ENCODE results near the gene XRCC1.

XRCC1 gene

GRCh38 chr19:43563816-43564457 lies 11.4 kb downstream of the XRCC1 start:
- Histone ChIP-seq H3K36me3 (replicated peaks) (no peaks in the 10 kb centered on the region), H3K4me3 (ENCODE audit: low read depth, low read length) (no peak overlapping the region), H3K27me3 (replicated peaks) (no peaks in the 10 kb centered on the region), H3K27ac (no peak overlapping the region)
- DNase-seq = no peak
- in situ Hi-C loops (cut with HindIII; ENCODE audit: low pct_ligation_motif_present, low sequenced_read_pairs) = no loop called here
- TF ChIP-seq CTCF (IDR thresholded peaks at IDR 0.05; ENCODE audit: low read depth, low read length, missing control alignments) = no peak

GRCh38 chr19:43562698-43563241 lies 12.6 kb downstream of the XRCC1 start:
- Histone ChIP-seq H3K4me3 (ENCODE audit: low read depth, low read length) (peak overlapping the region; percentile 9), H3K27me3 (replicated peaks) (no peaks in the 10 kb centered on the region), H3K27ac (peak overlapping the region; percentile 54), H3K36me3 (replicated peaks) (no peaks in the 10 kb centered on the region)
- peak; percentile 75 for DNase-seq
- in situ Hi-C loops (cut with HindIII; ENCODE audit: low pct_ligation_motif_present, low sequenced_read_pairs) = no loop called here
- TF ChIP-seq CTCF (IDR thresholded peaks at IDR 0.05; ENCODE audit: low read depth, low read length, missing control alignments) = no peak

GRCh38 chr19:43562226-43562697 lies 13.1 kb downstream of the XRCC1 start:
- H3K27me3 ChIP-seq (replicated peaks) = no peaks in the 10 kb centered on the region
- H3K4me3 ChIP-seq (ENCODE audit: low read depth, low read length) = no peak overlapping the region
- no peak for TF ChIP-seq CTCF (IDR thresholded peaks at IDR 0.05; ENCODE audit: low read depth, low read length, missing control alignments)
- in situ Hi-C loops (cut with HindIII; ENCODE audit: low pct_ligation_motif_present, low sequenced_read_pairs) = no loop called here
- no peaks in the 10 kb centered on the region for H3K36me3 ChIP-seq (replicated peaks)
- peak overlapping the region; percentile 19 for H3K27ac ChIP-seq
- no peak for DNase-seq

GRCh38 chr19:43561139-43561970 lies 14.0 kb downstream of the XRCC1 start:
- TF ChIP-seq CTCF (IDR thresholded peaks at IDR 0.05; ENCODE audit: low read depth, low read length, missing control alignments) = no peak
- in situ Hi-C loops (cut with HindIII; ENCODE audit: low pct_ligation_motif_present, low sequenced_read_pairs) = no loop called here
- no peak overlapping the region for H3K4me3 ChIP-seq (ENCODE audit: low read depth, low read length)
- H3K27me3 ChIP-seq (replicated peaks) = no peaks in the 10 kb centered on the region
- H3K27ac ChIP-seq = no peak overlapping the region
- H3K36me3 ChIP-seq (replicated peaks) = no peaks in the 10 kb centered on the region
- no peak for DNase-seq

GRCh38 chr19:43560687-43561086 lies 14.6 kb downstream of the XRCC1 start:
- in situ Hi-C loops (cut with HindIII; ENCODE audit: low pct_ligation_motif_present, low sequenced_read_pairs) = no loop called here
- H3K27ac ChIP-seq = no peak overlapping the region

More at GRCh38 chr19:43560687-43561086, 14.6 kb downstream of the XRCC1 start:
- Histone ChIP-seq H3K27me3 (replicated peaks) (no peaks in the 10 kb centered on the region), H3K36me3 (replicated peaks) (no peaks in the 10 kb centered on the region), H3K4me3 (ENCODE audit: low read depth, low read length) (no peak overlapping the region)
- peak; percentile 58 for TF ChIP-seq CTCF (IDR thresholded peaks at IDR 0.05; ENCODE audit: low read depth, low read length, missing control alignments)
- DNase-seq = peak; percentile 49
